DND-41 (cell line): ENCODE measurements around the gene PLEKHA7.

Experiments
- EZH2 ChIP-seq: IDR thresholded peaks from 3 replicates; pipeline ENCODE4 v1.6.1; 2012; ENCODE audit warnings: borderline replicate concordance, low read depth, mild to moderate bottlenecking, moderate library complexity, low read length, inconsistent platforms; ENCODE audit not compliant: severe bottlenecking
- TF ChIP-seq, protein P1 (sequence below): IDR thresholded peaks from 2 replicates; pipeline ENCODE4 v1.5.1; 2012; ENCODE audit warnings: borderline replicate concordance, low read length, moderate library complexity, mild to moderate bottlenecking; ENCODE audit not compliant: poor library complexity, severe bottlenecking; ENCODE audit errors: extremely low read depth

DNA sequence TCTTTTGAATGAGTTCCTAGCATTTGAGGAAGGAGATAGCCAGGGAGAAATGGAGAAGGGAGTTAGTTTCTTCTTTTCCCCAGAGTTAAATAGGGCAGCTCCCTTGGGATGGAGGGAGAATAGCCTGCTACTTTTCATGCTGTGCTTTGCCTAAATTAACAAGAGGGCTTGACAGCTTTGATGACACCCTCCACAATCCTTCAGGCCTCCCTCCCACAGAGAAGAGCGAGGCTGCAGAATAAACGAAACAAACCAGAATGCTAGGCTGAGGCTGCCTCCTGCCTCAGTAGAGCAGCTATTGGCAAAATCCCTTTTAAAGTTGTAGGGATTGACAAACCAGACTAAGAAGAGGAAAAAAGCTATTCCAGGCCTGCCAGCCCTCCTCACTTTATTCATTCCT is 181.2 kb downstream of the PLEKHA7 start:
- TF ChIP-seq, protein P1, sequence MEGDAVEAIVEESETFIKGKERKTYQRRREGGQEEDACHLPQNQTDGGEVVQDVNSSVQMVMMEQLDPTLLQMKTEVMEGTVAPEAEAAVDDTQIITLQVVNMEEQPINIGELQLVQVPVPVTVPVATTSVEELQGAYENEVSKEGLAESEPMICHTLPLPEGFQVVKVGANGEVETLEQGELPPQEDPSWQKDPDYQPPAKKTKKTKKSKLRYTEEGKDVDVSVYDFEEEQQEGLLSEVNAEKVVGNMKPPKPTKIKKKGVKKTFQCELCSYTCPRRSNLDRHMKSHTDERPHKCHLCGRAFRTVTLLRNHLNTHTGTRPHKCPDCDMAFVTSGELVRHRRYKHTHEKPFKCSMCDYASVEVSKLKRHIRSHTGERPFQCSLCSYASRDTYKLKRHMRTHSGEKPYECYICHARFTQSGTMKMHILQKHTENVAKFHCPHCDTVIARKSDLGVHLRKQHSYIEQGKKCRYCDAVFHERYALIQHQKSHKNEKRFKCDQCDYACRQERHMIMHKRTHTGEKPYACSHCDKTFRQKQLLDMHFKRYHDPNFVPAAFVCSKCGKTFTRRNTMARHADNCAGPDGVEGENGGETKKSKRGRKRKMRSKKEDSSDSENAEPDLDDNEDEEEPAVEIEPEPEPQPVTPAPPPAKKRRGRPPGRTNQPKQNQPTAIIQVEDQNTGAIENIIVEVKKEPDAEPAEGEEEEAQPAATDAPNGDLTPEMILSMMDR: no peak
- no peak for TF ChIP-seq EZH2
